IPS-18c (cell line): ENCODE data around the gene ADH4.
"Not testable (repeated sequence)": the region's sequence is repeated elsewhere in the genome, so short reads cannot be mapped to it uniquely, and the experiment has no call there.

Experiments
- H3K4me3 ChIP-seq: 2 replicates; pipeline ENCODE4 v1.7.0; 2013; ENCODE audit warnings: low read depth, mild to moderate bottlenecking, low read length, moderate library complexity; ENCODE audit not compliant: insufficient read depth
- H3K9me3 ChIP-seq: one replicate; pipeline ENCODE4 v1.6.1; 2013; ENCODE audit warnings: mild to moderate bottlenecking, low read length, moderate library complexity; ENCODE audit not compliant: control insufficient read depth, insufficient read depth

ADH4 gene

GRCh38 chr4:99149426-99150019 lies 5.4 kb upstream of the ADH4 start:
- peaks cover 6% of the 10 kb centered on the region for H3K9me3 ChIP-seq

GRCh38 chr4:99148550-99148949 lies 4.5 kb upstream of the ADH4 start:
- H3K4me3 ChIP-seq: no peak overlapping the region
- H3K9me3 ChIP-seq: peaks cover 6% of the 10 kb centered on the region

More at GRCh38 chr4:99149426-99150019, 5.4 kb upstream of the ADH4 start:
- H3K4me3 ChIP-seq: no peak overlapping the region

- Histone ChIP-seq H3K9me3 (peaks cover 2% of the 10 kb centered on the region), H3K4me3 (no peak overlapping the region)
Observed at GRCh38 chr4:99144587-99144986, 490 bp upstream of the ADH4 start.

GRCh38 chr4:99136329-99136728 lies 7.8 kb downstream of the ADH4 start:
- H3K4me3 ChIP-seq: no peak overlapping the region
- H3K9me3 ChIP-seq: no peaks in the 10 kb centered on the region

GRCh38 chr4:99135541-99136162 lies 8.4 kb downstream of the ADH4 start:
- no peaks in the 10 kb centered on the region for H3K9me3 ChIP-seq
- no peak overlapping the region for H3K4me3 ChIP-seq

- H3K9me3 ChIP-seq: no peaks in the 10 kb centered on the region
- no peak overlapping the region for H3K4me3 ChIP-seq
Observed at GRCh38 chr4:99134586-99134985, 9.5 kb downstream of the ADH4 start.

GRCh38 chr4:99131378-99131777 lies 12.7 kb downstream of the ADH4 start:
- Histone ChIP-seq H3K9me3 (peaks cover 2% of the 10 kb centered on the region), H3K4me3 (no peak overlapping the region)

- Histone ChIP-seq H3K4me3 (no peak overlapping the region), H3K9me3 (peaks cover 2% of the 10 kb centered on the region)
Observed at GRCh38 chr4:99126376-99126775, 17.7 kb downstream of the ADH4 start.

GRCh38 chr4:99121008-99121407 lies 23.1 kb downstream of the ADH4 start:
- H3K4me3 ChIP-seq: no peak overlapping the region
- no peaks in the 10 kb centered on the region for H3K9me3 ChIP-seq

GRCh38 chr4:99120501-99120900 lies 23.6 kb downstream of the ADH4 start:
- Histone ChIP-seq H3K9me3 (no peaks in the 10 kb centered on the region), H3K4me3 (no peak overlapping the region)

GRCh38 chr4:99117876-99118693 lies 26.0 kb downstream of the ADH4 start:
- H3K9me3 ChIP-seq: no peaks in the 10 kb centered on the region
- no peak overlapping the region for H3K4me3 ChIP-seq

GRCh38 chr4:99117122-99117841 lies 26.8 kb downstream of the ADH4 start:
- H3K9me3 ChIP-seq, H3K4me3 ChIP-seq: not testable (repeated sequence)

- not testable (repeated sequence) for H3K9me3 ChIP-seq, H3K4me3 ChIP-seq
Observed at GRCh38 chr4:99109286-99109685, 34.8 kb downstream of the ADH4 start.

- Histone ChIP-seq H3K4me3 (no peak overlapping the region), H3K9me3 (peaks cover 2% of the 10 kb centered on the region)
Observed at GRCh38 chr4:99104153-99104552, 39.9 kb downstream of the ADH4 start.

GRCh38 chr4:99103166-99103565 lies 40.9 kb downstream of the ADH4 start:
- no peaks in the 10 kb centered on the region for H3K9me3 ChIP-seq
- no peak overlapping the region for H3K4me3 ChIP-seq

- H3K9me3 ChIP-seq: no peaks in the 10 kb centered on the region
- no peak overlapping the region for H3K4me3 ChIP-seq
Observed at GRCh38 chr4:99102634-99103033, 41.5 kb downstream of the ADH4 start.

GRCh38 chr4:99100876-99101275 lies 43.2 kb downstream of the ADH4 start:
- H3K4me3 ChIP-seq: no peak overlapping the region
- H3K9me3 ChIP-seq: no peaks in the 10 kb centered on the region

- H3K4me3 ChIP-seq, H3K9me3 ChIP-seq: not testable (repeated sequence)
Observed at GRCh38 chr4:99099814-99100213, 44.3 kb downstream of the ADH4 start.
